ES-I3 (cell line): ENCODE results near the gene SELENOT.

Experiments used
- H3K36me3 ChIP-seq: 2 replicates; pipeline ENCODE4 v1.6.1; 2013; ENCODE audit warnings: mild to moderate bottlenecking, low read length, control low read depth, moderate library complexity; ENCODE audit not compliant: insufficient read depth
- H3K4me1 ChIP-seq: 2 replicates; pipeline ENCODE4 v1.6.1; 2013; ENCODE audit warnings: mild to moderate bottlenecking, control low read depth, low read length; ENCODE audit not compliant: insufficient read depth
- H3K9ac ChIP-seq: 2 replicates; pipeline ENCODE4 v1.6.1; 2013; ENCODE audit warnings: low read depth, mild to moderate bottlenecking, low read length, moderate library complexity
- H3K9me3 ChIP-seq: 2 replicates; pipeline ENCODE4 v1.6.1; 2013; ENCODE audit warnings: mild to moderate bottlenecking, low read length, moderate library complexity; ENCODE audit not compliant: control insufficient read depth, insufficient read depth

Gene SELENOT

GRCh38 chr3:150663461-150663860, 60.3 kb downstream of the SELENOT start:
- no peaks in the 10 kb centered on the region for H3K9me3 ChIP-seq
- no peaks in the 10 kb centered on the region for H3K36me3 ChIP-seq
- no peak overlapping the region for H3K9ac ChIP-seq
- no peaks in the 10 kb centered on the region for H3K4me1 ChIP-seq

GRCh38 chr3:150666167-150666566, 63.0 kb downstream of the SELENOT start:
- Histone ChIP-seq H3K36me3 (no peaks in the 10 kb centered on the region), H3K9ac (no peak overlapping the region), H3K4me1 (no peaks in the 10 kb centered on the region), H3K9me3 (no peaks in the 10 kb centered on the region)

GRCh38 chr3:150673966-150674365, 70.8 kb downstream of the SELENOT start:
- H3K9ac ChIP-seq: no peak overlapping the region
- no peaks in the 10 kb centered on the region for H3K9me3 ChIP-seq
- H3K4me1 ChIP-seq: no peaks in the 10 kb centered on the region
- H3K36me3 ChIP-seq: no peaks in the 10 kb centered on the region

GRCh38 chr3:150675587-150675986, 72.5 kb downstream of the SELENOT start:
- no peaks in the 10 kb centered on the region for H3K36me3 ChIP-seq
- no peaks in the 10 kb centered on the region for H3K4me1 ChIP-seq
- H3K9ac ChIP-seq: no peak overlapping the region
- H3K9me3 ChIP-seq: no peaks in the 10 kb centered on the region
